Stimulated activated CD4-positive, alpha-beta T cell treated with anti-CD3 and anti-CD28 coated beads, Interleukin-1b, Interleukin-23, amount 100 ng/mL, for 48 hours (primary cell): ENCODE results near the gene CDK11A.

Experiments
- DNase-seq: peaks from one replicate; pipeline ENCODE4 v3.0.0-alpha.2; 2020

CDK11A gene

DNA sequence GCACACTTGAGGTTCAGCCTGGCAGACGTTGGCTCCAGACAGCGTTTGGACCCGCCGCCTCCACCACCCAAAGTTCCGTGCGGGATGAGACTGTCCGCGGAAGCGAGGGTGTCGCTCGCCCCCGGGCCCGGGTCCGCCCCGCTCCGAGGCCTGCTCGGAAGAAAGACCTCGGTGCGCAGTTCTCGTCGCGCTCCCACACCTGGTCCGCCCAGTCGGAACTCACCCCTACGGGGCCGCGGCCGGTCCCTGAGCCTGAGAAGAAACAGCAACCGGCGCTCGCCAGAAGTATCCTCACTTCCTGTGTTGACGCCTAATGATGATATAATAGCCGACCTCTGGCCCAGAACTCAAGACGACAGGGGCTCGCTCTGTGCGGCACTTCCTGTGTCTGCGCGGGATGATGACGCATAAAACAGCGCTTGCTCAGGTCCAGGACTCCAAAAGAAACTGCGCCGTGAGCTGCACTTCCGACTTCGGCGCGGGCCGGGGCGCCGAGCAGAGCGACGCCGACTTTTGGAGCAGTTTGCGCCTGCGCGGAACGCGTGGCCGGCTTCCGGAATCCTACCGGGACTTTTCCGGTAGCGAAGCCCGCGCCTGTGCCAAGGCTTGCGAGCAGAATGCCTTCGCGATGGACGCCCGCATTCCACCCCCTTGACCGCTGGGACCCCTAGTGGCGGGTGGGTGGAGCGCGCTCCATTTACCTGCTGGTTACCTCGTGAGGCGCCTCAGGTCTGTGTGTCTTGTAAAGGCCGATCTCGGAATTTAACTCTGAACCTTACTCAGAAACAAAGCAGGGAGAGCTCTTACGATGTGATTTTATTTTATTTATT lies at the start of gene CDK11A:
TSS of gene CDK11A (minus strand) at position 323 of the 830 bp plus-strand sequence. CDS start 1,539 bp downstream, outside the sequence.
- DNase-seq = peak; percentile 100

DNA sequence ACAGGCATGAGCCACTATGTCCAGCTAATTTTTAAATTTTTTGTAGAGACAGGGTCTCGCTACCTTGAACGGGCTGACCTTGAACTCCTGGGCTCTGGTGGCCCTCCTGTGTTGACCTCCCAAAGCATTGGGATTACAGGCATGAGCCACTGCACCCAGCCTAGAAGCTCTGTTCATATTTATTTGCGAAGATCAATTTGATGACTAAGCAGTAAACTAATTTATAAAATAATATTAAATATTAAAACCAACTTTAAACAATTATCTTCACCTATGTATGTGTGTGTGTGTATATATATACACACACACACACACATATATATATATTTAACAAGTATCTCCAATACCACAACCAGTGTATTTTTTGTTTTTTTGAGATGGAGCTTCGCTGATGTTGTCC lies 49.7 kb upstream of the CDK11A start:
- no peak for DNase-seq

DNA sequence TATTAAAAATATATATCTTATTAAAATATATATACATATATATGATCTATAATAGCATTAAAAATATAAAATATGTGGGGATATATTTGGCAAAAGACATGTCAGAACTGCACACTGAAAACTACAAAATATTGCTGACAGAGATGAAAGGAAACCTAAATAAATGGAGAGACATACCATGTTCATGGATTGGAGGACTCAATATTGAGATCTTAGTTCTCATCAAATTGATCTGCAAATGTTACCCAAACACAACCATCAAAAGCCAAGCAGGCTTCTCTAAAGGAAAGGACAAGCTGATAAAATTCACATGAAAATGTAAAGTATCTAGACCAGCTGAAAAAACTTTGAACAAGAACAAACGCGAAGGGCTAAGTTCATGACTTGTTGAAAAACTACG lies 46.9 kb upstream of the CDK11A start:
- no peak for DNase-seq

DNA sequence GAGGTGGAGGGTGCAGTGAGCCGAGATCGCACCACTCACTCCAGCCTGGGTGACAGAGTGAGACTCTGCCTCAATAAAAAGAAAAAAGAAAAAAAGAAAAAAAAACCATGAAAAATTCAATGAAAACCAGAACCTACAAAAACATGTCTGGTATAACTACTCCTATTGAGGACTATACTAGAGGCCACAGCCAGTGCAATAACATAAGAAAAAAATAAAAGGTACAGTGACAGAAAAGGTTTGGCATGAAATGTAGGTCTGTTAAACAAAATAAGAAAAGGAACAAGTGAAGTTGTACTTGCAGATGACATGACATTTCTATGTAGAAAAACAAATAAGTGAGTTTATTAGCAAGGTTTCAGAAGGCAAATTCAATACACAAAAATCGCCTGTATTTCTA lies 45.9 kb upstream of the CDK11A start:
- DNase-seq = no peak

DNA sequence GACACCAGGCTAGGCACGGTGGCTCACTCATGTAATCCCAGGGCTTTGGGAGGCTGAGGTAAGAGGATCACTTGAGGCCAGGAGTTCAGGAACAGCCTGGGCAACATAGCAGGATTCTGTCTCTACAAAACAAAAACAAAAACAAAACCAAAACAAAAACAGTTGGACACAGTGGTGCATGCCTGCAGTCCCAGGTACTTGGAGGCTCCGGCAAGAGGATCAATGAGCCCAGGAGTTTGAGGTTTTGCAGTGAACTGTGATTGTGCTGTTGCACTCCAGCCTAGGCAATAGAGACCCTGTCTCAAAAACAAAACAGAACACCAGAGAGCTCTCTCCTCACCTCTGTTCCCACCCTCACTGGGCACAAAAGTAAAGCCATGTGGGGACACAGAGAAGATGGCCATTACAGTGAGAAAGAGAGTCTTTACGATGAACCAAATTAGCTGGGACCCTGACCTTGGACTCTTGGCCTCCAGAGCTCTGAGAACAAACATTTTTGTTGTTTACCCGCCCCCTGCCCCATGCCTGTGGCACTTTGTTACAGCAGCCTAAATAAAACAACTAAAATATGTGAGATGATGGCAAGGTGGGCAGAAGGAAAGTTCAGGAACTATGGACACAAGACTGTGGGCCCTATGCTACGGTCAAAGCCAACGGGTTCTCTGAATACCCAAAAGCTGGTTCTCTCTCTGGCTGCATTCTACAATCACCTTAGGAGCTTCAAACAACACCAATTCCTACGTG lies 44.3 kb upstream of the CDK11A start:
- DNase-seq = no peak

- DNase-seq = no peak
Observed at GRCh38 chr1:1764876-1765470, 40.8 kb upstream of the CDK11A start.

GRCh38 chr1:1763657-1764621 lies 39.8 kb upstream of the CDK11A start:
- no peak for DNase-seq

- DNase-seq = no peak
Observed at GRCh38 chr1:1761504-1762376, 37.6 kb upstream of the CDK11A start.

- DNase-seq = no peak
Observed at GRCh38 chr1:1760715-1761114, 36.6 kb upstream of the CDK11A start.

- no peak for DNase-seq
Observed at GRCh38 chr1:1760345-1760650, 36.1 kb upstream of the CDK11A start.

DNA sequence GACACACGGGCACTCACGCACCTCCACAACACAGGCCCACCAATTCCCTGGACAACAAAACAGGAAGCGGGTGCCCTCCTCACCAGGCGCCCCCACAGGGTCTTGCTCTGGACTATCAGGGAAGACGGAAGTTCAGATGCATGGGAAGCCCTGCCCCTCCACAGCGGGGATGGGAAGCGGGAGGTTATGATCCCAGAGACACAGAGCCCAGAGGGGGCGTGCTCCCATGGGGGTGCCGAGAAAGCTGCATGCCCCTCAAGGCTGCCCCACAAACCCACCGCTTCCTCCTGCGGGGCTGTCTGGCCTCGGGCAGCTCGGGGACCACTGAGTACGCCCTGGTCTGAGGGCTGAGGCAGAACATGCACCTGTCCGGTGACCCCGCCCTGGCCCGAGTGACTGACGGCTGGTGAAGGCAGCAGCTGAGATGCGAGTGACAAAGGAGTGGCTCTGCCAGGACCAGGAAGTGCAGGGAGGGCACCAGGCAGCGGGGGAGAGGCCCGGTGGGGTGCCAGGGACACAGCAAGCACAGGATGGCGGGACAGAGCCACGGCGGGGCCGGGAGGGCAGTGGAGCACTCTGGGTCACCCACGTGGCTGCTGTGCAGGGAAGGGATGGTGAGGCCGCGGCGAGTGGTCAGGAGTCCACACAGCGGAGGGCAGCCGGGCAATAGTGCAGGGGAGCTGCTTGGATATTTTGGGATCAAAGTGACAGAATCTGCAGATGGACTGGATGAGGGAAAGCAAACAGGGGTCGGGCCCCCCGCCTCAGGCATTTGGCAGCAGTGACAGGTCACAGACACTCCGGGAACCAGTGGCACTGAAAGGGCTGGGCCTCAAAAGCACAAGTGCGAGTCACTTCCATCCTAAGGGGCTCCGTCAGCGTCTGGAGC lies 35.5 kb upstream of the CDK11A start:
- no peak for DNase-seq

- no peak for DNase-seq
Observed at GRCh38 chr1:1758692-1759455, 34.7 kb upstream of the CDK11A start.

DNA sequence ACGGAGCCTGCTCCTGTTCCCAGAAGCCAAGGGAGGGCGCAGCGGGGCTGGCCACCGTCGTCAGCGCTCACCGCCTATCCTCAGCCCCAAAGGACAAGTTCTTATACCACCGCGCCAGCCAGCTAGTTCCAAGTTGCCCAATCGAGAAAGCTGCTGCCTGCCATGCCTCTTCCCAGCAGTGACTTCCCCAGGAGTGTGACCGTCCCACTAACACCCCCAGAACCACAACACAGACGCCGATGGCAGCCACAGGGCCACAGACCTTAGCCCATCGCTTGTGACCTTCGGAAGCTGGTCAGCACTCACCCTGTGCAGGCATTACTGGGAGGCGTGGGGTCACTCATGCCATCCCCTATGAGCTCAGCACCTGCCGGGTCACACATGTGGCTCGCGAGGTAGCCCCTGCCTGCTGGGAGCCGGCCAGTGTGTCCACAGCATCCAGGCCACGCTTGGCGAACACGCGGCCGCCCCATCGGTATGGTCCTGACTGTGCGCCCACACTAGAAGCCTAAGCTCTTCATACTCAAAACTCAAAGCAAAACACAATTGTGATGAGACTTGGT lies 34.0 kb upstream of the CDK11A start:
- no peak for DNase-seq

GRCh38 chr1:1757422-1758058 lies 33.4 kb upstream of the CDK11A start:
- DNase-seq = no peak

- DNase-seq = no peak
Observed at GRCh38 chr1:1756661-1757421, 32.7 kb upstream of the CDK11A start.

GRCh38 chr1:1755852-1756251 lies 31.7 kb upstream of the CDK11A start:
- DNase-seq = no peak

DNA sequence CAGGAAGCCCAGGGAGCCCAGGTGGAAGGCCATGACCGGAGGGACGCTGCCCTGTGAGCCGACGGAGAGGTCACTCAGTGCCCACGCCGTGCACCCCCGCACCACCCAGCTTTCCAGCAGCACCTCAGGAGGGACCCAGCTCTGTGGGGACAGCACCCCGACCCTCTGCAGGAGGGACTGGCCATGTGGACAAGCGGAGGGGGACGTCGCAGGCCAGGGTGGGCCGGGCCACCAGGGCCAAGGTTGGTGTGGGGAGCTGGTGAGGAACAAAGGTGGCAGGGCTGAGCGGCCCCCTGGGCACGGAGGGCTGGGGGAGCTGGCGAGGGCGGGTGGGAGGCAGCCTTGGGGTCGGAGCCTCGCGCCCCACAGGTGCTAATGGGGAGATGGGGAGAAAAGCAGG lies 31.3 kb upstream of the CDK11A start:
- no peak for DNase-seq
